Astrocyte of the cerebellum (primary cell): ENCODE results near the gene TSPAN3.

ENCODE experiments used
- DNase-seq: peaks from one replicate; pipeline ENCODE4 v3.0.0-alpha.2; 2011; ENCODE audit warnings: low read depth
- H3K4me3 ChIP-seq: 2 replicates; pipeline ENCODE4 v1.5.1; 2011; ENCODE audit warnings: mild to moderate bottlenecking, low read depth, low read length, moderate library complexity
- CTCF ChIP-seq: IDR thresholded peaks from 2 replicates; pipeline ENCODE4 v1.5.1; 2012; ENCODE audit warnings: low read length, low read depth, moderate library complexity, mild to moderate bottlenecking; ENCODE audit errors: missing control alignments
- in situ Hi-C: cut with HindIII; loops from 2 replicates; pipeline ENCODE4 v1.10.0; 2017; ENCODE audit warnings: low sequenced_read_pairs

TSPAN3 gene

GRCh38 chr15:77032647-77033416 is 38.1 kb downstream of the TSPAN3 start:
- in situ Hi-C loops, result no loop called here
- H3K4me3 ChIP-seq, result no peak overlapping the region
- TF ChIP-seq CTCF, result no peak
- no peak for DNase-seq

- in situ Hi-C loops, result no loop called here
- TF ChIP-seq CTCF, result no peak
- DNase-seq, result no peak
- no peak overlapping the region for H3K4me3 ChIP-seq
These were observed 38.8 kb downstream of the TSPAN3 start for GRCh38 chr15:77032052-77032646.

GRCh38 chr15:77031376-77032050 is 39.4 kb downstream of the TSPAN3 start:
- no peak overlapping the region for H3K4me3 ChIP-seq
- DNase-seq, result no peak
- no peak for TF ChIP-seq CTCF
- in situ Hi-C loops, result no loop called here

- H3K4me3 ChIP-seq, result no peak overlapping the region
- in situ Hi-C loops, result no loop called here
- TF ChIP-seq CTCF, result no peak
- no peak for DNase-seq
These were observed 40.0 kb downstream of the TSPAN3 start for GRCh38 chr15:77030928-77031375.

GRCh38 chr15:77030048-77030927 is 40.6 kb downstream of the TSPAN3 start:
- no peak overlapping the region for H3K4me3 ChIP-seq
- no peak for DNase-seq
- TF ChIP-seq CTCF, result no peak
- in situ Hi-C loops, result no loop called here
